Stomach smooth muscle (tissue), 2 donors: ENCODE data around the gene BTD.

Experiments used
- H3K27ac ChIP-seq: one replicate; pipeline ENCODE4 v1.7.0; 2013; ENCODE audit warnings: mild to moderate bottlenecking, low read length, inconsistent platforms
- H3K27me3 ChIP-seq, 2 donors: one replicate each; pipeline ENCODE4 v1.7.0; 2013; ENCODE audit warnings: low read length in 2 of 2; ENCODE audit not compliant: insufficient read depth in 2 of 2, control insufficient read depth in 1 of 2
- H3K36me3 ChIP-seq, 2 donors: one replicate each; pipeline ENCODE4 v1.7.0; 2013; ENCODE audit warnings: low read length in 2 of 2; ENCODE audit not compliant: control insufficient read depth in 2 of 2, insufficient read depth in 2 of 2
- H3K4me1 ChIP-seq: one replicate; pipeline ENCODE4 v1.7.0; 2013; ENCODE audit warnings: low read length; ENCODE audit not compliant: control insufficient read depth, insufficient read depth
- H3K4me3 ChIP-seq, 2 donors: one replicate each; pipeline ENCODE4 v1.7.0; 2013; ENCODE audit warnings: low read length in 2 of 2
- H3K9ac ChIP-seq, 2 donors: one replicate each; pipeline ENCODE4 v1.7.0; 2013; ENCODE audit warnings: low read length in 2 of 2, mild to moderate bottlenecking in 1 of 2
- H3K9me3 ChIP-seq, 2 donors: one replicate each; pipeline ENCODE4 v1.7.0; 2013; ENCODE audit warnings: low read length in 2 of 2; ENCODE audit not compliant: control insufficient read depth in 2 of 2
- donor health status: healthy.
- donor health status: Pancreatic carcinoma.

Gene BTD

GRCh38 chr3:15649858-15650257 lies 48.3 kb downstream of the BTD start:
- Histone ChIP-seq H3K9me3 (no peaks in the 10 kb centered on the region), H3K4me3 (no peak overlapping the region), H3K27ac (no peak overlapping the region), H3K4me1 (peaks cover 28% of the 10 kb centered on the region), H3K9ac (no peak overlapping the region), H3K36me3 (peaks cover 0 to under 1% of the 10 kb centered on the region in 2 donors), H3K27me3 (no peaks in the 10 kb centered on the region)

- Histone ChIP-seq H3K36me3 (no peaks in the 10 kb centered on the region), H3K9me3 (peaks cover 3 to 4% of the 10 kb centered on the region in 2 donors), H3K27ac (no peak overlapping the region), H3K9ac (no peak overlapping the region), H3K4me3 (no peak overlapping the region), H3K27me3 (no peaks in the 10 kb centered on the region), H3K4me1 (peaks cover 17% of the 10 kb centered on the region)
Observed at GRCh38 chr3:15651396-15651795, 49.9 kb downstream of the BTD start.

GRCh38 chr3:15653321-15653720 lies 51.8 kb downstream of the BTD start:
- Histone ChIP-seq H3K27ac (no peak overlapping the region), H3K27me3 (no peaks in the 10 kb centered on the region), H3K4me1 (peaks cover 3% of the 10 kb centered on the region), H3K9ac (no peak overlapping the region), H3K9me3 (peaks cover 3 to 11% of the 10 kb centered on the region in 2 donors), H3K36me3 (peaks cover 0 to 3% of the 10 kb centered on the region in 2 donors), H3K4me3 (no peak overlapping the region)

- no peak overlapping the region for H3K27ac ChIP-seq
Observed at GRCh38 chr3:15654127-15654526, 52.6 kb downstream of the BTD start.

GRCh38 chr3:15654891-15655290 lies 53.3 kb downstream of the BTD start:
- Histone ChIP-seq H3K9ac (no peak overlapping the region), H3K4me1 (peaks cover 3% of the 10 kb centered on the region), H3K9me3 (peaks cover 3 to 11% of the 10 kb centered on the region in 2 donors), H3K27me3 (no peaks in the 10 kb centered on the region), H3K36me3 (peaks cover 0 to 3% of the 10 kb centered on the region in 2 donors), H3K27ac (no peak overlapping the region), H3K4me3 (no peak overlapping the region)

More at GRCh38 chr3:15654127-15654526, 52.6 kb downstream of the BTD start:
- H3K4me1 ChIP-seq, result peaks cover 3% of the 10 kb centered on the region
- no peaks in the 10 kb centered on the region for H3K27me3 ChIP-seq
- H3K9ac ChIP-seq, result no peak overlapping the region
- H3K9me3 ChIP-seq, result peaks cover 3 to 11% of the 10 kb centered on the region in 2 donors
- peaks cover 0 to 3% of the 10 kb centered on the region in 2 donors for H3K36me3 ChIP-seq
- no peak overlapping the region for H3K4me3 ChIP-seq

GRCh38 chr3:15656342-15656741 lies 54.8 kb downstream of the BTD start:
- Histone ChIP-seq H3K4me3 (peak overlapping the region in 1 of 2 donors; percentile 44), H3K9ac (no peak overlapping the region), H3K36me3 (peaks cover 0 to 3% of the 10 kb centered on the region in 2 donors), H3K27me3 (no peaks in the 10 kb centered on the region), H3K4me1 (peaks cover 3% of the 10 kb centered on the region), H3K27ac (no peak overlapping the region), H3K9me3 (peaks cover 3 to 11% of the 10 kb centered on the region in 2 donors)

- Histone ChIP-seq H3K27ac (no peak overlapping the region), H3K9ac (no peak overlapping the region), H3K36me3 (peaks cover 0 to 3% of the 10 kb centered on the region in 2 donors), H3K27me3 (no peaks in the 10 kb centered on the region), H3K9me3 (peaks cover 3 to 11% of the 10 kb centered on the region in 2 donors), H3K4me3 (no peak overlapping the region), H3K4me1 (peaks cover 3% of the 10 kb centered on the region)
Observed at GRCh38 chr3:15657016-15657415, 55.5 kb downstream of the BTD start.

- Histone ChIP-seq H3K36me3 (peaks cover 0 to 3% of the 10 kb centered on the region in 2 donors), H3K9me3 (peaks cover 3 to 11% of the 10 kb centered on the region in 2 donors), H3K27ac (no peak overlapping the region), H3K9ac (no peak overlapping the region), H3K4me1 (no peaks in the 10 kb centered on the region), H3K4me3 (no peak overlapping the region), H3K27me3 (no peaks in the 10 kb centered on the region)
Observed at GRCh38 chr3:15659254-15659975, 57.9 kb downstream of the BTD start.

- Histone ChIP-seq H3K36me3 (peaks cover 0 to 3% of the 10 kb centered on the region in 2 donors), H3K27me3 (no peaks in the 10 kb centered on the region), H3K4me3 (no peak overlapping the region), H3K9ac (no peak overlapping the region), H3K9me3 (peaks cover 2 to 11% of the 10 kb centered on the region in 2 donors), H3K4me1 (no peaks in the 10 kb centered on the region), H3K27ac (no peak overlapping the region)
Observed at GRCh38 chr3:15660055-15660935, 58.8 kb downstream of the BTD start.

- Histone ChIP-seq H3K4me1 (no peaks in the 10 kb centered on the region), H3K4me3 (no peak overlapping the region), H3K27ac (no peak overlapping the region), H3K27me3 (no peaks in the 10 kb centered on the region), H3K36me3 (no peaks in the 10 kb centered on the region), H3K9ac (no peak overlapping the region), H3K9me3 (no peaks in the 10 kb centered on the region)
Observed at GRCh38 chr3:15664144-15664543, 62.6 kb downstream of the BTD start.
